Thoracic aorta (tissue), 2 donors: ENCODE data around the gene GLCE. TPM values are rescaled to one million over a fixed set of nuclear protein-coding genes. Genes with fewer than 3 reads are reported as not detected.

Experiments
- ATAC-seq: fragments of 150-250 bp; one replicate; pipeline ENCODE4 v1.8.0; 2017; ENCODE audit warnings: low read depth; ENCODE audit not compliant: insufficient number of reproducible peaks, low FRiP score
- DNase-seq: peaks from one replicate; pipeline ENCODE4 v3.0.0-alpha.2; 2020; ENCODE audit warnings: low spot score
- H3K27ac ChIP-seq, 2 donors: fragments of 200-600 bp; sonication (generic); 1 replicate in 1 of 2; 2 replicates in 1 of 2; pipeline ENCODE4 v1.5.1; 2016; ENCODE audit warnings: mild to moderate bottlenecking in 2 of 2, moderate library complexity in 2 of 2
- H3K27me3 ChIP-seq: fragments of 200-600 bp; sonication (generic); replicated peaks from 2 replicates; pipeline ENCODE4 v1.6.0; 2016; ENCODE audit warnings: mild to moderate bottlenecking; ENCODE audit not compliant: insufficient read depth
- H3K36me3 ChIP-seq: fragments of 200-600 bp; sonication (generic); one replicate; pipeline ENCODE4 v1.5.1; 2016
- H3K4me1 ChIP-seq, 2 donors: fragments of 200-600 bp; sonication (generic); 1 replicate in 1 of 2; 2 replicates in 1 of 2; pipeline versions ENCODE4 v1.5.1 to v1.6.0; 2016; ENCODE audit warnings: low read depth in 2 of 2, mild to moderate bottlenecking in 1 of 2; ENCODE audit not compliant: control insufficient read depth in 1 of 2
- H3K4me3 ChIP-seq: fragments of 200-600 bp; sonication (generic); 2 replicates; pipeline ENCODE4 v1.5.1; 2016; ENCODE audit warnings: mild to moderate bottlenecking
- H3K9me3 ChIP-seq: fragments of 200-600 bp; sonication (generic); 2 replicates; pipeline ENCODE4 v1.5.1; 2016
- CTCF ChIP-seq: fragments of 200-600 bp; sonication (generic); IDR thresholded peaks from one replicate; pipeline ENCODE4 v1.5.1; 2019; ENCODE audit warnings: antibody characterized with exemption
- total RNA-seq, 2 donors: library from RNA; depleted of rRNA; stranded (reverse); fragments of >200 nt; gene quantifications; one replicate each; pipeline versions ENCODE4 v1.1.0 to v1.2.3, GENCODE V29; 2016

The GLCE gene
- total RNA-seq, 2 donors from 2014 or later, result 8.5 to 11.8 TPM

- H3K4me1 ChIP-seq, result no peaks in the 10 kb centered on the region
- TF ChIP-seq CTCF, result no peak
- no peak for DNase-seq
- no peak overlapping the region for H3K4me3 ChIP-seq
- H3K36me3 ChIP-seq, result no peaks in the 10 kb centered on the region
- ATAC-seq, result no peak
- no peaks in the 10 kb centered on the region for H3K27me3 ChIP-seq
- no peak overlapping the region for H3K27ac ChIP-seq
- H3K9me3 ChIP-seq, result no peaks in the 10 kb centered on the region
Observed at GRCh38 chr15:69118089-69118488, 42.3 kb upstream of the GLCE start.

GRCh38 chr15:69119001-69119400 is 41.4 kb upstream of the GLCE start:
- no peaks in the 10 kb centered on the region for H3K27me3 ChIP-seq
- TF ChIP-seq CTCF, result no peak
- no peaks in the 10 kb centered on the region for H3K36me3 ChIP-seq
- no peaks in the 10 kb centered on the region for H3K9me3 ChIP-seq
- DNase-seq (no peak), ATAC-seq (no peak)
- no peaks in the 10 kb centered on the region for H3K4me1 ChIP-seq
- H3K4me3 ChIP-seq, result no peak overlapping the region
- no peak overlapping the region for H3K27ac ChIP-seq

- DNase-seq (no peak), ATAC-seq (no peak)
- Histone ChIP-seq H3K36me3 (no peaks in the 10 kb centered on the region), H3K4me3 (no peak overlapping the region), H3K9me3 (no peaks in the 10 kb centered on the region), H3K27ac (no peak overlapping the region), H3K4me1 (no peaks in the 10 kb centered on the region), H3K27me3 (no peaks in the 10 kb centered on the region)
- TF ChIP-seq CTCF, result no peak
Observed at GRCh38 chr15:69119683-69120395, 40.6 kb upstream of the GLCE start.

- Histone ChIP-seq H3K4me3 (no peak overlapping the region), H3K27me3 (no peaks in the 10 kb centered on the region)
- TF ChIP-seq CTCF, result no peak
Observed at GRCh38 chr15:69120732-69121131, 39.7 kb upstream of the GLCE start.

GRCh38 chr15:69121198-69121828 is 39.1 kb upstream of the GLCE start:
- H3K9me3 ChIP-seq, result no peaks in the 10 kb centered on the region
- no peak overlapping the region for H3K4me3 ChIP-seq
- ATAC-seq (no peak), DNase-seq (no peak)
- H3K27ac ChIP-seq, result no peak overlapping the region
- no peak for TF ChIP-seq CTCF
- no peaks in the 10 kb centered on the region for H3K4me1 ChIP-seq
- no peaks in the 10 kb centered on the region for H3K36me3 ChIP-seq
- no peaks in the 10 kb centered on the region for H3K27me3 ChIP-seq

More at GRCh38 chr15:69120732-69121131, 39.7 kb upstream of the GLCE start:
- Histone ChIP-seq H3K9me3 (no peaks in the 10 kb centered on the region), H3K27ac (no peak overlapping the region), H3K4me1 (no peaks in the 10 kb centered on the region), H3K36me3 (no peaks in the 10 kb centered on the region)
- DNase-seq (no peak), ATAC-seq (no peak)
